ENCODE results near the gene CTAG2.

- TF ChIP-seq SMAD4 (CRISPR knock-in tag; IDR thresholded peaks at IDR 0.05) (no peak), CTCF (IDR thresholded peaks at IDR 0.05) (no peak), ATF3 (CRISPR knock-in tag; conservative IDR thresholded peaks at IDR 0.05) (no peak), FOXP1 (CRISPR knock-in tag; IDR thresholded peaks at IDR 0.05; ENCODE audit: borderline replicate concordance) (no peak), GABPB1 (CRISPR knock-in tag; IDR thresholded peaks at IDR 0.05) (no peak), HMGA2 (CRISPR knock-in tag; IDR thresholded peaks at IDR 0.05) (no peak), NFYB (CRISPR knock-in tag; conservative IDR thresholded peaks at IDR 0.05; ENCODE audit: low read depth) (no peak), ZNF512 (CRISPR knock-in tag; IDR thresholded peaks at IDR 0.05; ENCODE audit: borderline replicate concordance) (no peak), CREB1 (CRISPR knock-in tag; IDR thresholded peaks at IDR 0.05) (no peak), ZNF263 (CRISPR knock-in tag; IDR thresholded peaks at IDR 0.05; ENCODE audit: low read depth) (no peak), AFF4 (CRISPR knock-in tag; IDR thresholded peaks at IDR 0.05; ENCODE audit: borderline replicate concordance) (no peak), ATF2 (CRISPR knock-in tag; IDR thresholded peaks at IDR 0.05; ENCODE audit: borderline replicate concordance, low read depth) (no peak)
These were observed 49.6 kb downstream of the CTAG2 start for GRCh38 chrX:154603438-154604430.
